NCI-H146 (cell line): ENCODE results near the gene SYDE2.
"Not testable (repeated sequence)": the region's sequence is repeated elsewhere in the genome, so short reads cannot be mapped to it uniquely, and the experiment has no call there.

Experiments
- DNase-seq: peaks from one replicate; lab custom pipeline; 2025; lab: John Stamatoyannopoulos, UW

SYDE2 gene

DNA sequence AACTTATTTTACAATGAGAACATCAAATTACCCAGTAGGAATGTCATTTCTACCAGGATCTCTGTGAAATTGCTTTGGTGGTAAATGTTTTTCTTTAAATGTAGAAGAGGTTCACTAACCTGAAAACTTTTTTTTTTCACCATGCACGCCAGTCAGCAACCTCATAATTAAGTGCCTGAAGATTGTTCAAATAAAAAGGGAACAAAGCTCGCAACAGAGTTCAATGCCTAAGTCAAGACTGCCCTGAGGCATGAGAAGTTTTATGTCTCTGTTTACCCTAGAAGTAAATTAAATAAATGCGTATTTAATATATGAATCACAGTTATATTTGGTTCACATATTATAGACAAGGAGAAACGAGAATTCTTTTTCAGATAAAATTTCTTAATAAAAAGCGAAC, 13.8 kb upstream of the SYDE2 start:
- peak; percentile 15 for DNase-seq

DNA sequence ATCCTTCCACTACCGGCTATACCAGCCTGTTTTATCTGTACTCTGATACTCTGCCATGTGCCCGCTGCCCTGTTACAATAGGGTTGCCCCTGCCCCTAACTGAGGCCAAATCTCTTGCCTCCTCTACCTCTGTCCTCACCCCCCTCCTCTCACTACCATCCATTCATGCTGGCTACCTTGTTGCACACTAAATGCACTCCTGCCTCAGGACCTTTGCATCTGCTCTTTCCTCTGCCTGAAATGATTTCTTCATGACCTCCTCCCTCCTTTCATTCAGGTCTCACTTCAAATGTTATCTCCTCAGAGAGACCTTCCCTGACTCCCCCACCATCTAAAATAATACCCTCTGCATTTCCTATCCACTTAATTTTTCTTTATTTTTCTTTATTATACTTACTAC, 7.7 kb upstream of the SYDE2 start:
- DNase-seq: no peak

DNA sequence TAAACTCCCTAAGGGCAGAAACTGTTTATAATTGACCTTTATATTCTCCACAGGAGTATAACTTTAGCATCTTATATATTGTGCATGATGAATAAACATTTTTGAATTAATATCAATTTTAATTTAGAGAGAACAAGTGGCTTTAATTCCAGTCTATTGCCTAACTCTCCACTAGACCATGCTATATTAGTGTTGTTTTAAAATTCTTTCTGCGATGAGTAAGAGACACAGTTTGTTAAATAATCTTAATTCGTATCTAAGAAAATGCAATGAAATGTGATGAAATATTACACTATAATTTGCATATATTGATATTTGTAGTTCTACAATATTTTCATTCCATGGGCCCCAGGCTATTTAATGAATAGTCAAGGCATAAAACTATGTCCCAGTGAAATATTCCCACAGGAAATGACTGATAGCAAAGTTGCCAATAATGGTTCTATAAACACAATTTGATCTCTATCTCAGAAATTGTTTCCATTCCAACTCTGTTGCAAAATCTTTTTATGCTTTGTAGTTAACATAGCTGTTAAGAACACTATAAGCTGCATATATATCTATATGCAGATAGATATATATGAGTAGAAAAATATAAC, 2.9 kb upstream of the SYDE2 start:
- DNase-seq: no peak

DNA sequence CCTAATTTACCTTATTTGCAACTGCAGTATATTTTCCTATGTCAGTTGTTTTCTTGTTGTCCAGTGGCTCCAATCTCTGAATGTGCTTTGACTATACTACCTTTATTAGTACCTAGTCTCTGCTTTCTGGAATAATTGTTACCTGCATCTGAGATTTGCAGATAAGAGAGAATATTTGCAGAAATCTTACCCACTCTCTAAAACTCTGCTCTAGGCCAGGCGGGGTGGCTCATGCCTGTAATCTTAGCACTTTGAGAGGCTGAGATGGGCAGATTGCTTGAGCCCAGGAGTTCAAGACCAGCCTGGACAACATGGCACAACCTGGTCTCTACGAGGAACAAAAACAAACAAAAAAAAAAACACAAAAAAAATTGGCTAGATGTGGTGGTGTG, 2.0 kb upstream of the SYDE2 start:
- DNase-seq: no peak

DNA sequence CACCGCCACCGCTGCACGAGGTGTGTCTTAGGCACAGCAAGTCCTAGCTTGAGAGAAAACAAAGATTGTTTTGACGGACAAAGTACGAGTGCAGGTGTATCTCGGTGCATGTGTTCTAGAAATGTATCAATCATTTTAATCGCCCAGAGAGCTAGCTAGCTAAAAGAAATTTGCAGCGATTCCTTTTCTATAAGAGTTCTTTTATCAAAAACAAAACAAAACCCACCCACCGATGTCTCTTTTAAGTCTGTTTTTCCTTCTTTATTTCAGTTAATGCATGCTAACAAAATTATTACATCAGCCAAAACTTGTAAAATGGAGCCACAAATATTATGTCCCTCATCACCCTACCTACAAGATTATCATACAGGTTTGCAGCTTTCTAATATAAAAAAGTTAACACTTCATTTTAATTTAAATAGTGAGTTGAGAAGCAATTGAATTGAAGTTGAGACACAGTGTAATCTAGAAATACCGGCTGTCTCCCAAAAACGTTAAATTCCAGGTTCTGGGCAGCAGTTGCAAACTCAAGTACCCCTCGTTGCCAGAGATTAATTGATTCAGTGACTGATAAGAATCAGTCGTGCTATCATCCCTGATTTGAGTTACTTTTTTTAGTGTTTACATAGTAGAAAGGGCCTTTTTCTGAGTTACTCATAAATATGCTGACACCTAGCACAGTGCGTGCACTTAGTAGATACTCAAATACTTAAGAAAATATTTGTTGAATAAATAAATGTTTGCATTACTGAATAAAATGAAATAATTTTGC, 1.5 kb upstream of the SYDE2 start:
- DNase-seq: no peak

DNA sequence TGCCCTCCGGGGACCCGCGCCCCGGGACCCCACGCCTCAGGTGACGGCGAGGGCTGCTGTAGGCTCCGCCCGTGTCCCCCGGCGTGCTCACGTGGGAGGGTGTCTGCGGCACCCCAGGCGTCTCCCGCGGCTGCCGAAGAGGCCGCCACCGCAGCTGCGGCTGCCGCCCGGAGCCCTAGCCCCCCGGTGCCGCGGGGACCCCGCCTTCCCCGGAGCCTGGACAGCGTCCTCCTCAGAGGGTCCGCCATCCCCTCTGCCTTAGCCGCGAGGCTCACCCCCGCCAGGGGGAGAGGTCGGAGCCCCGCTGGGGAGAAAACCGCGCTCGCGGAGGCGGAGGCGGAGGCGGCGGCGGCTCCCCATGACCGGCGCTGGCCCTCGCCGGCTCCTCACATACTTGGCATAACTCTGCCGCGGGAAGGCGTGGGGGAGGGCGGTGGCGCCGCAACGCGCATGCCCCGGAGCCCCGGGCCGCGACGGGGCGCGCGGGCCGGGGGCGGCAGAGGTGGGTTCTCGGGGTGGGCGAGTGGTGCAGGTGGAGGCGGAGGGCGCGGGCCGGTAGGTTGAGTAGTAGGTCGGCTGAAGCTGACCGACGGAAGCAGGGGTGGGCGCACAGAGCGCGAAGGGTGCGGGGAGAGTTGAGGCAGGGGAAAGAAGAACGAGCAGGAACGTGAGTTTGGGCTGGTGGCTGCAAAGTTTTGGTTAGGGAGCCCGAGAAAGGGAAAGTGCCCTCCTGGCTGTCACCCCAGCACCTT, 700 bp upstream of the SYDE2 start:
- peak; percentile 80 for DNase-seq

DNA sequence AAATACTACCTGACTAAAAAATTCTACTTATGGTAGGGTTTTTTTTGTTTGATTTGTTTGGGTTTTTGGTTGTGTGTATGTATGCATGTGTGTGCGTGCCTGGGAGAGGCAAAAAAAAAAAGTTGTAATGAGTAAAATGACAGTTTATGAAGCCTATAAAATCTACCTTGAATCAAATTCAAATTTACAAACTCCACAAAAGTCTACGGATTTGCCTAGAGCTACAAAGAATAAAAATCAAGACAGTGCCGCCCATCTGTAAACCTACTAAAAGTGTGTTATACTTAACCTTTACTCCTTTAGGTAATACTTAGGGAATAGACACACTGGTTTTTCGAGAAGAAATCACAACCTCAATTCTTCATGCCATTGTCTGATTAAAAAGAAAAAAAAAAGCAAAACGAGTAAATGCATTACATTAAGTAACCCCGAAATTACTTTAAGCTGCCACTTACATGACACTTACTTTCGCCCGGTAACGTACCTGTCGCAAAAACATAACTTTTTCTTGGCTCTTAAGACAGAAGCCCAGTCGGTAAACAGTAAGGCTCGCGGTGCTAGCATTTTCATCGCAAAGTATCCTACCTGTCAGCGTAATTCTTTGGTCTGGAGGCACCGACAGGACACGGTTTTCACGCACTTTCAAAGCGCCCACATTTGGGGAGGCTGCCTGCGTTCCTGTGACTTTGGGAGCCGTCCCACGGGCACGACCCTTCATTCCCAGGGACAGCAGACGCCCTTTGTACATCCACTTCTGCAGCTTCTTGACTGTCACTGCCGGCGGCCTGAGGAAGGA, 951 bp downstream of the SYDE2 start:
- DNase-seq: no peak

DNA sequence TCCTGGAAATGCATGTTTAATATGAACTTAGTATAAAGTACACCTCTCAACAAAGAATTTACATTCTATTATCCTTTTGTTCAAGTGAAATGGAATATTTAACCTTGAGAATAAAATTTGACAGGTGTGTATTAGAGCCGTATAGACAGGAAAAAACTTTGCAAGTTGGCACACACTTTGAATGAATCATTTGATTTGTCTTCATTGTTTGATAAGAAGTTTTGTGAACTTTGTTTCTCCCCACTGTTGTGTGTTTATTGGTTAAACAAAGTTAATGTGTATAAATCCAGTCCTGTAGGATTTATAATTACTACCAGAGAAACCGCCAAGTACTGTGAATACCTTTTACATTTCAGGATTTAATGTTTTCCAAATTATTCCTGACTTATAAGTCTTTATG, 2.0 kb downstream of the SYDE2 start:
- no peak for DNase-seq

DNA sequence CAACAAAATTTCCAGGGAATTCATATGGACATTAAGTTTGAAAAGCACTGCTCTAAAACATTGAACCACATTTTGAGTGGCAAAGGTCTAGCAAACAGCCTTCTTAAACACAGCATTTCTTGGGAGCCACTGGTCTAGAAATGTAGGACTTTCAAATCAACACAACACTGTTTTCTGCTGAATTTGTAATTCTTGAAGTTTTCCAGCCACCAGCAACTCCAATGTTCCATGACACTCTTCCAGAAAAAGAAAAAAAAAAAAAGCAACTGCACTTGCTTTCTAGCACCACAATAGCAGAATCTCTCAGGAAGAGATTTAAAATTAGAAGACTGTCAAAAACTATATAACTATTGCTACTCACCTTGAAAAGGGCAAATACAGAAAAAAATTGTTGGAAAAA, 4.5 kb downstream of the SYDE2 start:
- no peak for DNase-seq

DNA sequence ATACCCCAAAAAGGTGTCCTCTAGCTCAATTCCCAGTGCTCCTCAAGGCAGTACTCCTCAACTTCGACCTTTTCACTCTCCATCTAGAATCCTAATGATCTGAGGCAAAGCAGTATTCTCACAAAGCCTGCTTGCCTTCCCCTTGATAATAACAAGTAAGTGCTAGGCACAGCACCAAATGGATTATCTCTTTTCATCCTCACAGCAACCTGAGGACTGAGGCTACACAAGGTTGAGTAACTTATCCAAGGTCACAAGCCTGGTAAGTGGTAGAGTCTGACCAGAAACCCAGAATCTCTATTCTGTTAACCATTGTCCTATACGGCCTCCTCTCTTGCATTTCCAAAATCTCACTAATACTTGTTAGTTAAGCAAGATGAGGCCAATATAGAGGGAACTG, 5.1 kb downstream of the SYDE2 start:
- no peak for DNase-seq

DNA sequence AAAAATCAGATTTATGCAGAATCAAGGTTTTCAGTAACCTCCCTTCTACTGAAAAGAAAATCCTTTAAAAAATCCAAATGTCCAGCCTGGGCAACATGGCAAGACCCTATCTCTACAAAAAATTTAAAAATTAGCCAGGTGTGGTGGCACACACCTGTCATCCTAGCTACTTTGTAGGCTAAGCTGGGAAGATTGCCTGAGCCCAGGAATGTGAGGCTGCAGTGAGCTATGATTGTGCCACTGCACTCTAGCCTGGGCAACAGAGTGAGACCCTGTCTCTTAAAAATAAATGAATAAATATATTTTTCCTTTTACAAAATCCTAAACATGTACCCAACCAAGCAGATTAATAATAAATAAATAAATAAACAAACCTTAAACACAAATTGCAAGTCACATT, 8.7 kb downstream of the SYDE2 start:
- not testable (repeated sequence) for DNase-seq

DNA sequence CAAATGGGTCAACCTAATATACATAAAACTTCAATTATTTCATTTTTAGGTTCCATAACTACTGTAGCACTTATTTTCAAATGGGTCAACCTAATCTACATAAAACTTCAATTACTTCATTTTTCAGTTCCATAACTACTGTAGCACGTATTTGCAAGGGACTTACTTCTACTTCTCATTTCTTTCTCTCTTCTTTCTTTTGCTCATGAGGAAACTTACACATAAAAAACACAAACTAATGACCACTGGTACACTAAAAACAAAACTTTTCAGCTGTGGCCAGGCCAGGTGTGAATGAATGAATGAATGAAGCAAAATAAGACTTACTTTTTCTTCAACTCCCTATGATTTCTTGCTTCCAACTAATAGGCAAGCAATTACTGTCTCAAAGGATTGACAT, 11.7 kb downstream of the SYDE2 start:
- DNase-seq: no peak

DNA sequence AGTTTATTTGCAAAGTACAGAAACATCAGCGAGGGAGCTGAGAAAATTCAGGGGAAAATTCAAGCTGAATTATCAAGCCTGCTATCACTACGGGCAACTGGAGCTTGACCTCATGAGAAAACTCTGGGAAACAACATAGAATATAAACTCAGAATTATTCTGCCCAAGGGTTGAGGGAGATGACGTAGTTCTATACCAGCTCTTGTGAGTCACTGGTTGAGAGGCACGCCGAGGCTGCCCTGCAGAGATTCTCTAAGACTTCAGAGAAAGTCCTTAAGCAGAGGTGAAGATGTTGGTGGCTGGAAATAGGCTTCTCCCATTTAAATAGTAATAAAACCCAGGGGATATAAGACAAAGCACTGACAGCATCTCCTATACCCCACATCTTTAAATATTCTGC, 12.3 kb downstream of the SYDE2 start:
- DNase-seq: no peak

DNA sequence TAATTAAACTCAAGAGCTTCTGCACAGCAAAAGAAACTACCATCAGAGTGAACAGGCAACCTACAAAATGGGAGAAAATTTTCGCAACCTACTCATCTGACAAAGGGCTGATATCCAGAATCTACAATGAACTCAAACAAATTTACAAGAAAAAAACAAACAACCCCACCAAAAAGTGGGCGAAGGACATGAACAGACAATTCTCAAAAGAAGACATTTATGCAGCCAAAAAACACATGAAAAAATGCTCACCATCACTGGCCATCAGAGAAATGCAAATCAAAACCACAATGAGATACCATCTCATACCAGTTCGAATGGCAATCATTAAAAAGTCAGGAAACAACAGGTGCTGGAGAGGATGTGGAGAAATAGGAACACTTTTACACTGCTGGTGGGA, 13.8 kb downstream of the SYDE2 start:
- DNase-seq: not testable (repeated sequence)

DNA sequence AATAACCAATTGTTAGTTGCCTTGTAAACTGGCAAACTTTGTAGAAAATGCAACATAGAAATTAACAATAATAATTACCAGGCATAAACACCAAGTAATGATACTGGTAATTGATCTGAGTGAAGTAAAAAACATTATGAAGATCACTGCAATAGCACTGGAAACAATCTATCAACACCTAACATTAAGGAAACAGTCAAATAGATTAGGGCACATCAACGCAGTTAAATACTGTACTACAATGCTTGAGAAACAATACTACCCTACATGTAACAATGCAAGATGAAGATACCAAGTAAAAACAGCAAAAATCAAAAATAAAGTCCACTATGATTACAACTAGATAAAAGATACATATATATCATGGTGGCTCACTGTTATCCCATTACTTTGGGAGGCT, 16.6 kb downstream of the SYDE2 start:
- DNase-seq: no peak

DNA sequence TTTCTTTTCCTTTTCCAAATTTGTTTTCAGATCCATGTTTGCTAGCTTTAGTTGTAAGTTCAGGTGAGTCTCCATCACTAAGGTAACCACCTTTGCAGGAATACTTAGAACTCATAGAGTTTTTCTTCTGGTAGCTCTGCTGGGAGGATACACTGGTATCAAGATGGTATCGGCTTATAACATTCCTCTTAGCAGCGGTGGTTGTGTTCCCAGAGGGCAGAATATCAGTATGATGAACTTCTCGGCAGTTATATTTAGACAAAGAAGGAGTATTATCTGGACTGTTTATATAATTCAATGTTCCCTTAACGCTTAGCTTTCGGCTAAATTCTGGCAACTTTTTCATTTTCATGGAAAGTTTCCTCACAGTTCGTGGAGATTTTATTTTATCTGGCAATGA, 18.1 kb downstream of the SYDE2 start:
- no peak for DNase-seq

DNA sequence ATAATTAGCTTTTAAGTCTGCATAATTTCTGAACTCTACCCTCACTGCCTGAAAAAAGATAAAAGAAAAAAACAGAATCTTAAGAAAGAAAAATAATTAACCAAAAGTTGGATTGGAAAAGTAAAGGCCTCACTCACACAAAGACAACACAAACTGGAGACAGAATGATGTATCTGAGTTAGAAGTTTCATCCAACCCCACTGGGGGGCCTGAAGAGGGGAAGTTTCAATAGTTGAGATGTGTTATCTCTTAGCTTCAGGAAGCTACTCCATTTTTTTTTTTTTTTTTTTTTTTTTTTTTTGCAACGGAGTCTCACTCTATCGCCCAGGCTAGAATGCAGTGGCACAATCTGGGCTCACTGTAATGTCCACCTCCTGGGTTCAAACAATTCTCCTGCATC, 19.9 kb downstream of the SYDE2 start:
- DNase-seq: no peak

DNA sequence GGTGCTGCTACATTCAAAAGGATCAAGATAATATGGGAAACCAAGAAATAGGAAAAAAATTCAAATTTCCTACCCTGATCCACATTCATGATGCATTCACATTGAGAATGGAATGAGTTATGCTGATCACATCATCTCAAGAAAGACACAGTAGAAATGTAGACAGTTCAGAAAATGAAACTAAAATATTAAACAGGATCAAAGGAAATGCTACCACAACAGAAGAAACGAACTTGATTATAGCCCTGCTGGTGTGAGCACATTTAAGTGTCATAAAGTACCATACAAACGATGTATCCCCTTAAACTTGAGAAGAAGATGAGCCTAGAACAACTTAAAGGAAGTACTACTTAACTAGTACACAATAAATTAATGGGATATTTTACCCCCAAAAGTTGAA, 21.3 kb downstream of the SYDE2 start:
- no peak for DNase-seq

DNA sequence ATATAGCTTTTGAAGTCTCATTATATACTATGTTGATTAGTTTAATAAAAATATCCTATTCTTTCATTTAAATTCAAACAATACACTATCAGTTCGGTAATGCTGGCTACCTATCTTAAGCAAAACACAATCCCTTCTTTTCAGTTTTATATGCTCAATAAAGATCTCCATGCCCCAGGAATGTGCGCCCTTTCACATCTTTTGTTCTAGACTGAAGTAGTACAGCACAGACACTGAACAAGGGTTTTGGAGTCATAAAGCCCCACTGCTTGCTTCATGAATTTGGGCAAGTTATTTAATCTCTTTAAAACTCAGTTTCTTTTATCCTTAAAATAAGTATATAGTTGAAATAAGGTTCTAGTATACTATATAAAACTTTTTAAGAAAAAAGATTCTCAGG, 22.4 kb downstream of the SYDE2 start:
- no peak for DNase-seq

DNA sequence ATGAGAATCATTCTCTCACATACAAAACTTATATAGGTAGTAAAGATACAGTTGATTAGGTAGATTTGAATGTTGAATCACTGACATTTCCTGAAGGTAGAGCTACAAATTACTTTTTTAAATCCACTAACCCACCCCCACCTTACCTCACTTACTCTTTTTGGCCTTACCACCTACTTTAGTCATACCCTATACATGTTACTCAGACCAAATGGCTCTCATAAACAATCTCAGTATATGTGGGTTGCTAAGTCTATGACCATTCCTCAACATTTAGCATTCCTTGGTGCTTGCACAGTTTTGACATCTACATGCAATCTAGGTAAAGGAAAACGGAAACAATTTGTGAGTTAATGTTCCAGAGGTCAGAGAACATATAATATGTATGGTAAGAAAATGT, 26.3 kb downstream of the SYDE2 start:
- DNase-seq: no peak

DNA sequence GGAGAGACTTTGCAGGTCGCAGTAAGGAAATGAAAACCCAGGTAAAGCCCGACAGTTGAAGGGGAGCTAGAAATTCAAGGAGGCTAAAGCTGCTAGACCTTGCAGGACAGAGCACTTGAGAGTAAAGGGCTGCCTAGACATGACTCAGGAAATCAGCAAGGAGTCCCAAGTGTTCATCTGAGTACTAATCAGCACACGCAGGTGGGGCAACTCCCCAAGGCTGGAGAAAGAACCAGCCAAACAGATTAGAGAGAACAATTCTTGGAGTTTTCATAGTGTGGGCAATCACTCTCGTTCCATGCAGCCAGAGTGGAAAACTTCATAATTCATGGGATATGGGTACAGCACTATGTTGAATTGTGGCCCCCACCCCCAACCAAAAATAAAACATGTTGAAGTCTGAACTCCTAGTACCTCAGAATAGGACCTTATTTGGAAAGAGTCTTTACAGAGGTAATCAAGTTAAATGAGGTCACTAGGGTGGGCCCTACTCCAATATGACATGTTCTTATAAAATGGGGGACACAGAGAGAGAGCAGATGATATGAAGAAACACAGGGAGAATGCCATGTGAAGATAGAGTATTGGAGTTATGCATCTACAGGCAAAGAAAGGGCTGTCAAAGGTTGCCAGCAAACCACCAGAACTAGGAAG, 28.0 kb downstream of the SYDE2 start:
- no peak for DNase-seq

DNA sequence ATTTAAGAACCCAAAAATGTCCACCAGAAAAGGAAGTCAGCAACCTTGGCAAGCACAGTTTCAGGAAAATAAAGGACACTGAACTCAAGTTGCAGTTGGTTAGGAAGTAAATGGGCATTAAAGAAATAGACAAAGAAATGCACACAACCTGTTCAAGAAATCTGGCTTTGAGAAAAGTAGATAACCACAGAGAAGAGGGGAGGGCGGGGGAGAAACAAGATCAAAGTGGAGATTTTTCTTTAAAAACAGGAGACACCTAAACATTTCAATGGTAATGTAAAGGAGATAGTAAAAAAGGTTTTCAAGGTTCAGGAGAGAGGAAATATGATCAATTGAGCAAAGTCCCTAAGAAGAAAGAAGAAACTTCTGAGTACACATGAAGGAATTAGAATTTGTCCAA, 29.1 kb downstream of the SYDE2 start:
- DNase-seq: no peak
